ENCODE data around the gene GPR152.
"Not testable (repeated sequence)": the region's sequence is repeated elsewhere in the genome, so short reads cannot be mapped to it uniquely, and the experiment has no call there.

GPR152 gene

GRCh38 chr11:67406969-67407687 is 45.4 kb downstream of the GPR152 start:
- Histone ChIP-seq H3K9ac (ENCODE audit: low read depth, low read length) (no peak overlapping the region), H3K9me3 (ENCODE audit: control insufficient read depth, insufficient read depth, low read length) (no peaks in the 10 kb centered on the region), H3K4me1 (ENCODE audit: control insufficient read depth, insufficient read depth, low read length) (peaks cover under 1% of the 10 kb centered on the region), H3K36me3 (ENCODE audit: control insufficient read depth, insufficient read depth, low read length) (no peaks in the 10 kb centered on the region), H3K27me3 (ENCODE audit: control insufficient read depth, insufficient read depth, low read length) (no peaks in the 10 kb centered on the region), H3K4me3 (ENCODE audit: low read depth, low read length) (no peak overlapping the region)

- Histone ChIP-seq H3K36me3 (ENCODE audit: control insufficient read depth, insufficient read depth, low read length) (no peaks in the 10 kb centered on the region), H3K9me3 (ENCODE audit: control insufficient read depth, insufficient read depth, low read length) (no peaks in the 10 kb centered on the region), H3K27me3 (ENCODE audit: control insufficient read depth, insufficient read depth, low read length) (no peaks in the 10 kb centered on the region), H3K4me3 (ENCODE audit: low read depth, low read length) (no peak overlapping the region), H3K9ac (ENCODE audit: low read depth, low read length) (no peak overlapping the region), H3K4me1 (ENCODE audit: control insufficient read depth, insufficient read depth, low read length) (peaks cover 3% of the 10 kb centered on the region)
These were observed 46.0 kb downstream of the GPR152 start for GRCh38 chr11:67406420-67406968.

GRCh38 chr11:67405688-67406339 is 46.7 kb downstream of the GPR152 start:
- Histone ChIP-seq H3K36me3 (ENCODE audit: control insufficient read depth, insufficient read depth, low read length) (no peaks in the 10 kb centered on the region), H3K4me1 (ENCODE audit: control insufficient read depth, insufficient read depth, low read length) (peaks cover 3% of the 10 kb centered on the region), H3K9me3 (ENCODE audit: control insufficient read depth, insufficient read depth, low read length) (no peaks in the 10 kb centered on the region), H3K9ac (ENCODE audit: low read depth, low read length) (no peak overlapping the region), H3K4me3 (ENCODE audit: low read depth, low read length) (no peak overlapping the region), H3K27me3 (ENCODE audit: control insufficient read depth, insufficient read depth, low read length) (no peaks in the 10 kb centered on the region)

- Histone ChIP-seq H3K27me3 (ENCODE audit: control insufficient read depth, insufficient read depth, low read length) (no peaks in the 10 kb centered on the region), H3K4me1 (ENCODE audit: control insufficient read depth, insufficient read depth, low read length) (peaks cover 3% of the 10 kb centered on the region), H3K4me3 (ENCODE audit: low read depth, low read length) (no peak overlapping the region), H3K36me3 (ENCODE audit: control insufficient read depth, insufficient read depth, low read length) (peaks cover 2% of the 10 kb centered on the region), H3K9me3 (ENCODE audit: control insufficient read depth, insufficient read depth, low read length) (no peaks in the 10 kb centered on the region), H3K9ac (ENCODE audit: low read depth, low read length) (no peak overlapping the region)
These were observed 47.3 kb downstream of the GPR152 start for GRCh38 chr11:67405196-67405567.

GRCh38 chr11:67404515-67405195 is 47.9 kb downstream of the GPR152 start:
- H3K36me3 ChIP-seq (ENCODE audit: control insufficient read depth, insufficient read depth, low read length) = peaks cover 4% of the 10 kb centered on the region
- H3K27me3 ChIP-seq (ENCODE audit: control insufficient read depth, insufficient read depth, low read length) = no peaks in the 10 kb centered on the region
- H3K4me1 ChIP-seq (ENCODE audit: control insufficient read depth, insufficient read depth, low read length) = peaks cover 3% of the 10 kb centered on the region
- no peak overlapping the region for H3K9ac ChIP-seq (ENCODE audit: low read depth, low read length)
- H3K9me3 ChIP-seq (ENCODE audit: control insufficient read depth, insufficient read depth, low read length) = no peaks in the 10 kb centered on the region
- H3K4me3 ChIP-seq (ENCODE audit: low read depth, low read length) = no peak overlapping the region

GRCh38 chr11:67403085-67403484 is 49.4 kb downstream of the GPR152 start:
- not testable (repeated sequence) for H3K9me3 ChIP-seq (ENCODE audit: control insufficient read depth, insufficient read depth, low read length); H3K9ac ChIP-seq (ENCODE audit: low read depth, low read length); H3K27me3 ChIP-seq (ENCODE audit: control insufficient read depth, insufficient read depth, low read length); H3K4me1 ChIP-seq (ENCODE audit: control insufficient read depth, insufficient read depth, low read length); H3K4me3 ChIP-seq (ENCODE audit: low read depth, low read length)
- peaks cover 18% of the 10 kb centered on the region for H3K36me3 ChIP-seq (ENCODE audit: control insufficient read depth, insufficient read depth, low read length)

- H3K4me3 ChIP-seq (ENCODE audit: low read depth, low read length); H3K9me3 ChIP-seq (ENCODE audit: control insufficient read depth, insufficient read depth, low read length); H3K9ac ChIP-seq (ENCODE audit: low read depth, low read length); H3K4me1 ChIP-seq (ENCODE audit: control insufficient read depth, insufficient read depth, low read length); H3K27me3 ChIP-seq (ENCODE audit: control insufficient read depth, insufficient read depth, low read length): not testable (repeated sequence)
- peaks cover 25% of the 10 kb centered on the region for H3K36me3 ChIP-seq (ENCODE audit: control insufficient read depth, insufficient read depth, low read length)
These were observed 50.2 kb downstream of the GPR152 start for GRCh38 chr11:67402192-67402839.

GRCh38 chr11:67401495-67402191 is 50.9 kb downstream of the GPR152 start, which contains the start of gene PPP1CA:
Gene PPP1CA (minus strand): TSS chr11:67401858. CDS start chr11:67401782, 76 bp downstream.
- Histone ChIP-seq H3K27me3 (ENCODE audit: control insufficient read depth, insufficient read depth, low read length) (no peaks in the 10 kb centered on the region), H3K9me3 (ENCODE audit: control insufficient read depth, insufficient read depth, low read length) (no peaks in the 10 kb centered on the region), H3K4me1 (ENCODE audit: control insufficient read depth, insufficient read depth, low read length) (peaks cover 3% of the 10 kb centered on the region), H3K4me3 (ENCODE audit: low read depth, low read length) (peak within 1 kb of the TSS; percentile 82), H3K36me3 (ENCODE audit: control insufficient read depth, insufficient read depth, low read length) (peaks cover 27% of the 10 kb centered on the region), H3K9ac (ENCODE audit: low read depth, low read length) (peak within 1 kb of the TSS; percentile 70)

Measured in iPS-15b (cell line).